Large intestine (tissue), 3 donors: ENCODE measurements around the gene KHK. TPM values are rescaled to one million over a fixed set of nuclear protein-coding genes. Genes with fewer than 3 reads are reported as not detected.
A peak's percentile ranks its signal among the peaks of the same experiment; 100 is the strongest.
"Not testable (repeated sequence)": the region's sequence is repeated elsewhere in the genome, so short reads cannot be mapped to it uniquely, and the experiment has no call there.

Experiments
- DNase-seq, 2 donors: peaks; one replicate each; pipeline versions ENCODE4 v3.0.0 to v3.0.0-alpha.2; 2013
- H3K27ac ChIP-seq: one replicate; pipeline ENCODE4 v1.5.1; 2013; ENCODE audit warnings: low read length
- H3K27me3 ChIP-seq: 2 replicates; pipeline ENCODE4 v1.6.1; 2013; ENCODE audit warnings: low read length; ENCODE audit not compliant: control insufficient read depth, insufficient read depth
- H3K36me3 ChIP-seq: 2 replicates; pipeline ENCODE4 v1.6.1; 2013; ENCODE audit warnings: low read length; ENCODE audit not compliant: control insufficient read depth, insufficient read depth
- H3K4me1 ChIP-seq: one replicate; pipeline ENCODE4 v1.6.1; 2013; ENCODE audit warnings: low read length; ENCODE audit not compliant: control insufficient read depth, insufficient read depth
- H3K4me3 ChIP-seq: one replicate; pipeline ENCODE4 v1.5.1; 2013; ENCODE audit warnings: low read length
- H3K9me3 ChIP-seq: one replicate; pipeline ENCODE4 v1.6.1; 2013; ENCODE audit warnings: mild to moderate bottlenecking, low read depth, low read length, moderate library complexity; ENCODE audit not compliant: control insufficient read depth
- WGBS: methylation state at CpG from one replicate; pipeline ENCODE4 v1.1.5; 2013; ENCODE audit warnings: low lambda C conversion rate; ENCODE audit not compliant: insufficient coverage; 5-methylcytosine and 5-hydroxymethylcytosine counted together
- polyA plus RNA-seq: library from polyadenylated mRNA; unstranded; fragments of 120-200 nt; gene quantifications from one replicate; pipeline ENCODE4 v1.2.1, GENCODE V29; 2013

The KHK gene
- polyA plus RNA-seq, 1 donor, result 232 TPM

DNA sequence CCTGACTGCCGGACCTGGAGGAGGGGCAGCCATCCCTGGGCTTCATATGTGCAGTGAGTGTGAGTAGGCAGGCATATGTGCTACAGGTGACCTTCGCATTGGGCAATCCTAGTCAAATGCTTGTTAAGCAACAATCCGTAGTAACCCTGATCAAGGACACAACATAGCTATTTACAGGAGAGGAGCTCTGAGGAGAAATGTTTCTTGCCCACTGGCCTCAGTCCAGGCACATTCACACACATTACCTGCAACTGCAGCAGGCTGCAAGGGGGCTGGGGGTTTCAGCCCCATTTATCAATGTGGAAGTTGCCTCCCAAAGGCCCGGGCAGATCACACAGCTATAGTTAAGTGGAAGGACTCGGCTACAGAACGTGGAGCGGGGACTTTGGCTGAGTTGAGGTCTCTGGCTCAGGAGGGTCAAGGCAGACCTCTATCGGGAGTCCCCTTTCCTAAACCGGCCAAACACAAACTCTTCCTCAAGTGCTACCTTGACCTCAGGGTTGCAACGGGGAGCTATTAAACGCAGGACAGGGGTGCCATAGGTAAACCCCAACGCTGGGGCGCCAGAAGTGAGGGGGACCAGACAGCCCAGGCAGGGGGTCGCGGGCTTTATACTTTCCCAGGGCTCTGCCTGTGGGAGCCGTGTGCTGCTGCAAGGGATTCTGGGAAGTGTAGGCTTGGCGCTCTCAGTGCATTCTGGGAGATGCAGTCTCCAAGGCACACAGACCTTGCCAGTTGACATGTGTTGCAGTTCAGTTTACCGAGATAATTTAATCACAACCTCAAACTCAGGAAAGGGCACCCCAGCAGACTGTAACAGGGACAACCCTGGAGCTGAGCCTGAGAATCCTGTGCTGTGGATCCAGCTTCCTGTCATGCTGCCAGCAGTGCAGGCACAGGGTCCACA is 9.4 kb downstream of the KHK start:
- Histone ChIP-seq H3K27ac (peak overlapping the region; percentile 88), H3K27me3 (no peaks in the 10 kb centered on the region), H3K4me1 (peaks cover 59% of the 10 kb centered on the region), H3K9me3 (no peaks in the 10 kb centered on the region), H3K4me3 (peak overlapping the region; percentile 27), H3K36me3 (peaks cover 60% of the 10 kb centered on the region)
- peak; percentile 81 to 86 for DNase-seq
- whole genome bisulfite sequencing, result no CpG with 5 or more reads among the region's 18 CpGs

DNA sequence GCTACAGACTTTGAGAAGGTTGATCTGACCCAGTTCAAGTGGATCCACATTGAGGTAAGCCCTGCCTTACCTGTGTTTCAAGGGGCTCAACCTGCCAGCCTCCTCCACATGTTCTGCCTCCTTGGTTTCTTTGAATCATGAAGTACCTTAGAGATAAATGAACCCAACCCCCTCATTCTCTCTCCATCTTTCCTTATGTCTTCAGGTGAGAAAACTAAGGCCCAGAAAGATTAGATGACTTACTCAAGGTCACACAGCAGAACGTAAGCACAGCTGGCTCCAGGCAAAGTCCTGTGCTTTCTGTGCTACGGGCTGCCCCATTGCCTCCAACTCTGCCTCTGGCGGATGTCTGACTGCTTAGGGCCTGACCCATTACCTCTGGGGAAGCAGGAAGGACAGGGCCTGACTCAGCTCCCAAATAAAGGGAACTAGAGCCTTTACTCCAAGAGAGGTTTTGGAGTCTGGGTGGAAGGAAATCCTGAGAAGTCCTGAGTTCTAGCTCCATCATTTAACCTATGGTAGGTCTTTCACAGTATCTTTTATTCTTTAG is 10.3 kb downstream of the KHK start:
- peaks cover 56% of the 10 kb centered on the region for H3K36me3 ChIP-seq

GRCh38 chr2:27097341-27097740 is 10.8 kb downstream of the KHK start:
- WGBS, result no CpG with 5 or more reads among the region's 14 CpGs
- no peak for DNase-seq
- Histone ChIP-seq H3K36me3 (peaks cover 52% of the 10 kb centered on the region), H3K27me3 (no peaks in the 10 kb centered on the region), H3K4me3 (no peak overlapping the region), H3K9me3 (no peaks in the 10 kb centered on the region), H3K4me1 (peaks cover 45% of the 10 kb centered on the region), H3K27ac (no peak overlapping the region)

More for the DNA sequence above, 10.3 kb downstream of the KHK start:
- Histone ChIP-seq H3K4me1 (peaks cover 50% of the 10 kb centered on the region), H3K4me3 (no peak overlapping the region), H3K27me3 (no peaks in the 10 kb centered on the region), H3K9me3 (no peaks in the 10 kb centered on the region), H3K27ac (no peak overlapping the region)
- DNase-seq, result no peak
- WGBS, result no CpG with 5 or more reads among the region's 3 CpGs

- H3K27ac ChIP-seq, result no peak overlapping the region
- no peak for DNase-seq
- H3K4me3 ChIP-seq, result no peak overlapping the region
- H3K36me3 ChIP-seq, result peaks cover 49% of the 10 kb centered on the region
- WGBS, result no CpG with 5 or more reads among the region's 19 CpGs
- H3K27me3 ChIP-seq, result no peaks in the 10 kb centered on the region
- H3K4me1 ChIP-seq, result peaks cover 24% of the 10 kb centered on the region
- H3K9me3 ChIP-seq, result no peaks in the 10 kb centered on the region
Observed at GRCh38 chr2:27099334-27099955, 12.9 kb downstream of the KHK start.

DNA sequence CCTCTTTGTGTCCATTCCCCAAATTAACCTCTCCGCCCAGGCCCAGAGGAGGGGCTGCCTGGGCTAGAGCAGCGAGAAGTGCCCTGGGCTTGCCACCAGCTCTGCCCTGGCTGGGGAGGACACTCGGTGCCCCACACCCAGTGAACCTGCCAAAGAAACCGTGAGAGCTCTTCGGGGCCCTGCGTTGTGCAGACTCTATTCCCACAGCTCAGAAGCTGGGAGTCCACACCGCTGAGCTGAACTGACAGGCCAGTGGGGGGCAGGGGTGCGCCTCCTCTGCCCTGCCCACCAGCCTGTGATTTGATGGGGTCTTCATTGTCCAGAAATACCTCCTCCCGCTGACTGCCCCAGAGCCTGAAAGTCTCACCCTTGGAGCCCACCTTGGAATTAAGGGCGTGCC is 13.5 kb downstream of the KHK start:
- no CpG with 5 or more reads among the region's 10 CpGs for WGBS
- peaks cover 18% of the 10 kb centered on the region for H3K4me1 ChIP-seq
- H3K27ac ChIP-seq, result no peak overlapping the region
- no peak for DNase-seq
- H3K36me3 ChIP-seq, result peaks cover 44% of the 10 kb centered on the region
- no peaks in the 10 kb centered on the region for H3K9me3 ChIP-seq
- H3K27me3 ChIP-seq, result no peaks in the 10 kb centered on the region
- no peak overlapping the region for H3K4me3 ChIP-seq

DNA sequence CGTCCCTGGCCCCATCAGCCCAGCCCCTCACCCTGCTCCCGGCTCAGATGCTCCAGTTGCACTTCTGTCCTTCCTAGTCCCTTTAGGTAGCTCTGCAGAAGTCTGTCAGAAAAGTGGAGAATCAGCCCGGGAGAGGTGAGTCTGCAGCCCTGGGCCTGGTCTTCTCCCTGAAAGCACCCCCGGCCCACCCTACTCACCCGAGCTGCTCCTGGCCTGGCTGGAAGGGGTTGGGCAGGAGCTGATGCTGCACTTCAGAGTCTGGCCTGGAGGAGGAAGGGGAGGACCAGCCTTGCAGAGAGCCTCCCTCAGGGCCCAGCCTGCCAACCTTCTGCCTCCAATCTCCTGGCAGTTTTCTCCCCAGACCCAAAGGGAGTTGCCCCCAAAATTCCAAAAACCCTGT is 15.8 kb downstream of the KHK start:
- Histone ChIP-seq H3K36me3 (peaks cover 31% of the 10 kb centered on the region), H3K27me3 (no peaks in the 10 kb centered on the region), H3K4me1 (no peaks in the 10 kb centered on the region), H3K9me3 (no peaks in the 10 kb centered on the region), H3K27ac (no peak overlapping the region), H3K4me3 (no peak overlapping the region)
- no CpG with 5 or more reads among the region's 5 CpGs for WGBS
- DNase-seq, result peak in 1 of 2 donors; percentile 7

- 83% methylated on average over 2 of the region's 3 CpGs for WGBS
Observed at GRCh38 chr2:27105981-27106380, 19.4 kb downstream of the KHK start.

DNA sequence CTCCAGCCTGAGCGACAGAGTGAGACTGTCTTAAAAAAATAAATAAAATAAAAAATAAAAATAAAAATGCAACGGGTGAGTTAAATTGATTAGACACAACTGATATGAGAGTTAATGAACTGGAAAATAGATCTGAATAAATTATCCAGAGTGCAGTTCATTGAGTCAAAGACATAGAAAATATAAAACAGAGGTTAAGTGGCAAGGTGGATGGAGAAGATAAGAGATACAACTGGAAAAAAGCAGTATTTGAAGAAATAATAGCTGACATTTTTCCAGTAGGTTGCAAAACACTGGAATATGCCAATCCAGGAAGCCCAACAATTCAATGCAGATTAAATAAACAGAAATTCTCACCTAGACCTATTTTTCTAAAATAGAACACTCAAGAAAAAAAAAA is 21.6 kb downstream of the KHK start:
- no peak overlapping the region for H3K27ac ChIP-seq
- no peak for DNase-seq
- H3K27me3 ChIP-seq, result no peaks in the 10 kb centered on the region
- H3K36me3 ChIP-seq, result no peaks in the 10 kb centered on the region
- H3K9me3 ChIP-seq, result no peaks in the 10 kb centered on the region
- no peaks in the 10 kb centered on the region for H3K4me1 ChIP-seq
- H3K4me3 ChIP-seq, result no peak overlapping the region
- WGBS, result 88% methylated on average over 2 of the region's 2 CpGs

More at GRCh38 chr2:27105981-27106380, 19.4 kb downstream of the KHK start:
- Histone ChIP-seq H3K36me3 (peaks cover 2% of the 10 kb centered on the region), H3K27me3 (no peaks in the 10 kb centered on the region), H3K4me3 (no peak overlapping the region), H3K4me1 (no peaks in the 10 kb centered on the region), H3K9me3 (no peaks in the 10 kb centered on the region), H3K27ac (no peak overlapping the region)
- no peak for DNase-seq

DNA sequence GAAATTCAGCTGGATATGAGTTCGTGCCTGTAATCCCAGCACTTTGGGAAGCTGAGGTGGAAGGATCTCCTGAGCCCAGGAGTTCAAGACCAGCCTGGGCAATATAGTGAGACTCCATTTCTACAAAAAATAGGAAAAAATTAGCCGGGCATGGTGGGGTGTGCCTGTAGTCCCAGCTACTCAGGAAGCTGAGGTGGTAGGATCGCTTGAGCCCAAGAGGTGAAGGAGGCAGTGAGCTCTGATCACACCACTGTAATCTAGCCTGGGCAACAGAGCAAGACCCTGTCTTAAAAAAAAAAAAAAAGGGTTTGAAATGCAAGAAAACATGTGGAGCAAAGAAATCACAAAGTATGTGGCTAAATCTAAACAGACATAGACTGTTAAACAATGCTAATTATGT is 22.5 kb downstream of the KHK start:
- no peaks in the 10 kb centered on the region for H3K4me1 ChIP-seq
- no CpG with 5 or more reads among the region's 3 CpGs for WGBS
- no peak for DNase-seq
- H3K4me3 ChIP-seq, result no peak overlapping the region
- no peaks in the 10 kb centered on the region for H3K9me3 ChIP-seq
- H3K27me3 ChIP-seq, result no peaks in the 10 kb centered on the region
- H3K27ac ChIP-seq, result no peak overlapping the region
- no peaks in the 10 kb centered on the region for H3K36me3 ChIP-seq

- no CpG with 5 or more reads among the region's 24 CpGs for WGBS
- H3K4me3 ChIP-seq, DNase-seq, H3K9me3 ChIP-seq, H3K27ac ChIP-seq, H3K4me1 ChIP-seq, H3K36me3 ChIP-seq, H3K27me3 ChIP-seq: not testable (repeated sequence)
Observed at GRCh38 chr2:27110603-27111352, 24.2 kb downstream of the KHK start.
